Subcutaneous adipose tissue (tissue), 4 donors: ENCODE results near the gene ZBTB4. TPM values are rescaled to one million over a fixed set of nuclear protein-coding genes. Genes with fewer than 3 reads are reported as not detected.

Experiments used
- total RNA-seq, 4 donors: library from RNA; depleted of rRNA; stranded (reverse); fragments of >200 nt; gene quantifications; one replicate each; pipeline ENCODE4 v1.1.0, GENCODE V29; 2016
- TF ChIP-seq, protein P1 (sequence below): fragments of 450-650 bp; IDR thresholded peaks from one replicate; pipeline ENCODE4 v1.5.1; 2016; ENCODE audit warnings: low read depth, mild to moderate bottlenecking, control low read depth, antibody characterized with exemption, moderate library complexity

The ZBTB4 gene
- total RNA-seq, 4 donors from 2014 or later, result 34.2 to 58.0 (median 39.3) TPM

DNA sequence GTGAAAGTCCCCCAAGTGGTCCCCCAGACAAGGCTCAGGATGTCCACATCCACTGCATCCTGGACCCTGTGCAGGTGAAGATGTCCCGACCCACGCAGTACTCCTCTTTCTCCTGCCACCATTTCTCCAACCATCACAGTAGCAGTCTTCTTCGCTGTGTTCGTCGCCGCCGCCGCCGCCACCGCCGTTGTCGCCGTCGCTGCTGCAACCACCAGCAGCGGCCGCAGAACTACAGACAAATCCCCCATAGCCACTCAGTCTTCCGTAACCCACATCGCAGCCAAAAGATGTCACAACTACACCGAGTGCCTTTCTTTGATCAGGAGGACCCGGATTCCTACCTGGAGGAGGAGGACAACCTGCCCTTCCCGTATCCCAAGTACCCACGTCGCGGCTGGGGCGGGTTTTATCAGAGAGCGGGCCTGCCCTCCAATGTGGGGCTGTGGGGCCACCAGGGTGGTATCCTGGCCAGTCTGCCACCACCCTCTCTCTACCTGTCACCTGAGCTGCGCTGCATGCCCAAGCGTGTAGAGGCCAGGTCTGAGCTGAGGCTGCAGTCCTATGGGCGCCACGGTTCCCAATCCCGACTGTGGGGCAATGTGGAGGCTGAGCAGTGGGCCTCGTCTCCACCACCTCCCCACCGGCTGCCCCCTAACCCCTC, 53.1 kb downstream of the ZBTB4 start:
- TF ChIP-seq, protein P1, sequence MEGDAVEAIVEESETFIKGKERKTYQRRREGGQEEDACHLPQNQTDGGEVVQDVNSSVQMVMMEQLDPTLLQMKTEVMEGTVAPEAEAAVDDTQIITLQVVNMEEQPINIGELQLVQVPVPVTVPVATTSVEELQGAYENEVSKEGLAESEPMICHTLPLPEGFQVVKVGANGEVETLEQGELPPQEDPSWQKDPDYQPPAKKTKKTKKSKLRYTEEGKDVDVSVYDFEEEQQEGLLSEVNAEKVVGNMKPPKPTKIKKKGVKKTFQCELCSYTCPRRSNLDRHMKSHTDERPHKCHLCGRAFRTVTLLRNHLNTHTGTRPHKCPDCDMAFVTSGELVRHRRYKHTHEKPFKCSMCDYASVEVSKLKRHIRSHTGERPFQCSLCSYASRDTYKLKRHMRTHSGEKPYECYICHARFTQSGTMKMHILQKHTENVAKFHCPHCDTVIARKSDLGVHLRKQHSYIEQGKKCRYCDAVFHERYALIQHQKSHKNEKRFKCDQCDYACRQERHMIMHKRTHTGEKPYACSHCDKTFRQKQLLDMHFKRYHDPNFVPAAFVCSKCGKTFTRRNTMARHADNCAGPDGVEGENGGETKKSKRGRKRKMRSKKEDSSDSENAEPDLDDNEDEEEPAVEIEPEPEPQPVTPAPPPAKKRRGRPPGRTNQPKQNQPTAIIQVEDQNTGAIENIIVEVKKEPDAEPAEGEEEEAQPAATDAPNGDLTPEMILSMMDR, result no peak

DNA sequence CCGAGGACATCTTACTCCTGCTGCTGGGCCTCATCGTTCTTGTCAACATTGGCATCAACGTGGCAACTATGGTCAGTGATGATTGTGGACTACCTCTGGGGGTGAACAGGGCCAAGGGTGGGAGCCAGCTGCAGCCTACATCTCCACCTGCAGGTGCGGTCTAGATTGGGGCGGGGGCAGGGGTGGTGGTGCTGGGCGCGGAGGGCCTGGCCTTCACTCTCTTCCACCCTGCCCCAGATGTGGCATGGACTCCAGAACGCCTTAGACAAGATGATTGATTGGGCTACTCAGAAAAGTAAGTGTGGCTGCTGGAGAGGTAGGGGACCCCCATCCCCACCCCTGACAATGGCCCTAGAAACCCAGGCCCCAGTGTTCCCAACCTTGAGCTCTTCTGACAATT, 53.7 kb downstream of the ZBTB4 start:
- TF ChIP-seq, protein P1, result no peak

DNA sequence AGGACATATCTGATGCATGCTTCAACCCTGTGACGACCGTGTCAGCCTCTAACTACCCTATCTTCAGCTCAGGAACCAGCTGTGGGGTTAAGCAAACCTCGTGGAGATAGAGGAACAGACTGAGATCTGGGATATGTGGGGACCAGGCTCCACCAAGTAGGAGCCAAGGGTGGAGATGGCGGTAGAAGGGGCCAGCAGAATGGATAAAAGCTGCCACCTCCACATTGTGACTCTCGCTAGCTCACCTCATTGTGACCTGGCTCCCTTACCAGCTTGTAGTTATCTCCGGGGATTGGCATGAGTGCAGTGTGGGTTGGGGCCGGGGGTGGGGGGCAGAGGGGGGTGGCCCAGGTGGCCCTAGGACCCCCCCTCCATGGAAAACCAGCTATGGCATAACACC, 54.1 kb downstream of the ZBTB4 start, which contains the start of gene SPEM2:
Gene SPEM2, plus strand, starts transcription at position 301 of the 400 bp plus-strand sequence. Its CDS starts 73 bp downstream, at position 374.
- TF ChIP-seq, protein P1, result no peak

DNA sequence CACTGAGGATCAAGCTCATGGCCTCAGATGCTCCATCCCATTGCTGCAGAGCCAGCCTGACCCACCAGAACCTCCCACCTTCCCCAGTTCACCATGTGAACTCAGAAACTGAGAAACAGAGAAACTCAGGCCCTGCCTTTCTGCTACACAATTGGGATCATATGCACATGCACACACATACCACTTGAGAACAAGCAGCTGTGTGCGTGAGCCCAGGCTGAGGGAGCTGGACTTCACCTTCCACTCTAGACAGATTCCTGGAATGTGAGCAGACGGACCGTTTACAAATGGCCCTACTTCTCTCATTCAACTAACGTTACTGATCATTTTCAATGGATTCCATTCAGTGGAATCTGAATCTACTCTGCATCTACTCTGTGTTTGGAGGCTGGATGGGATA, 55.8 kb downstream of the ZBTB4 start:
- TF ChIP-seq, protein P1, result no peak

DNA sequence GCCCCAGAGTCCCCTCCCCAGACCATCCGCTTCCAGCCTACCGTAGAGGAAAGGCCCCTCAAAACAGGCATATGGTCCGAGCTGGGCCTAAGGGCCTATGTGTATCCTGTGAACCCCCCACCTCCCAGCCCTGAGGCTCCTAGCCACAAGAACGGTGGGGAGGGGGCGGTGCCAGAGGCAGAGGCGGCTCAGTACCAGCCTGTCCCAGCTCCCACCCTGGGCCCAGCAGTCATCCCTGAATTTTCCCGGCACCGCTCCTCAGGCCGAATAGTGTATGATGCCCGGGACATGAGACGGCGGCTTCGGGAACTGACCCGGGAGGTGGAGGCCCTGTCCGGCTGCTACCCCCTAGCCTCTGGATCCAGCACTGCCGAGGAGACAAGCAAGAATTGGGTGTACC, 58.2 kb downstream of the ZBTB4 start:
- TF ChIP-seq, protein P1, result no peak

DNA sequence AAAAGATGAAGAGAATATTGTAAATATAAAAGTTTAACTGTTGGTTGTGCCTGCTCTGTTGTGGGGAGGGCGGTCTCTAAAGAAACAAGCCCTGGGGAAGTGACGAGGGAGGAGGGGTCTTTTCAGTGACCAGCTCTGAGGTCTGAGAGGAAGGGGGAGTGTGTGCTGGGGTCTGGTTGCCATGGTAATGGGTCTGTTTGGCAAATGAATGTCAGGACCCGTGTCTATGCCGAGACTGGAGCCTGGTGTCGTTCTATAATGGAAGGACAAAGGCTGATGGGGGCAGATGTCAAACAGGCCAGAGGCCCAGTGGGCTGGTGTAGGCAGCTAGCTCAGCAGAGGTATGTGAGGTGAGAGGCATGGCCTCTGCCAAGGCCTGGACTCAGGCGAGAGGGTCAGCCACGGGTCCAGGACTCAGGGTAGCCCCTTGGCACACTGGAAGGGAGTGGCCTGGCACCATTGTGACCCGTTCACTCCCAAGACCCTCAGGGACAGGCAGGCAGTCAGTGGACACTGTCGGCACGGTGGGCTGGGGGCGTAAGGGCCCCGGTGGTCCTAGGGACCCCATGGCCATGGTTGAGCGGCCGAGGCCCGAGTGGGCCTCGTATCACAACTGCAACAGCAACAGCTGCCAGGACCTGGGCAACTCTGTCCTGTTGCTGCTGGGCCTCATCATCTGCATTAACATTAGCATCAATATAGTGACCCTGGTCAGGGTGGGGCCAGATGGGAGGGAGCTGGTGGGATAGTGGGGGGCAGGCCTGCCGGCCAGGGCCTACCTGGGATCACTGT, 59.4 kb downstream of the ZBTB4 start, which contains the start of gene SPEM1:
Gene SPEM1, plus strand, starts transcription at position 506 of the 792 bp plus-strand sequence. Its CDS starts 61 bp downstream, at position 567.
- TF ChIP-seq, protein P1, result no peak

DNA sequence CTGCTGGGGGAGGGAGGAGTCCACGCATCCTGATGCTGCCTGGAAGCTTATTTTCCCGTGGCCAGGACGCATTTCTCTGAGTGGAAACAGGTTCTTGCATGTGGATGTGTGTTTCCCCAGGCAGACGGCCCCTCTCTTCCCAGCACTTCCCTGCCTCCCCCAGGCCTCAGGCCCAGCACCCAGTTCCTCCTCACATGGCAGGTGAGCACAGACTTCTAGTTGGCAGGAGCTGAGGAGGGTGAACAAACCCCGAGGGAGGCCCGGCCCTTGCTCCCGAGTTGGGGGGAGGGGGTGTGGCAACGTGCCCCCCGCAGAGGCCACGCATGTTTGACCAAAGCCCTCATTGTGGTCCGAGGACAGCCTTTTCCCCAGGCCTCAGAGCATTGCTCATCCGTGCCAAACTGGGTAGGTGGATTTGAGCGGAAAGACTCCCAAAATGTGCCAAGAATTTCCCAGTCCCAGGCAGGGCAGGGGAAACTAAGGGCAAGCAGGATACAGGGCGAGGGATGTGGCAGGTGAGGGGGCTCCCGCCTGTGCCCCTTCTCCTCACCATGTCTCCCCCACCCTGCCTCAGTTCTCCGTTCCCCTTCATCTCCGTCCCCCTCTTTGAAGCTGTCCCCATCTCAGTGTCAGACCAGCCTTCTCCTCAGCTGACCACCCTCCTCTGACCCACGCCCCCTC, 60.8 kb downstream of the ZBTB4 start:
- TF ChIP-seq, protein P1, result no peak
